Neural cell (in vitro differentiated cells): ENCODE measurements around the gene CMYA5. TPM values are rescaled to one million over a fixed set of nuclear protein-coding genes. Genes with fewer than 3 reads are reported as not detected.

Experiments used
- H2AFZ ChIP-seq: fragments of 200-600, 300-800 bp; sonication (generic), shearing (Covaris generic); 2 replicates; pipeline ENCODE4 v1.6.0; 2014; ENCODE audit warnings: low read depth, mild to moderate bottlenecking, antibody characterized with exemption, low read length, moderate library complexity
- H3F3A ChIP-seq: fragments of 200-600 bp; shearing (Covaris generic); 2 replicates; pipeline ENCODE4 v1.6.1; 2016; ENCODE audit warnings: mild to moderate bottlenecking, moderate library complexity, mixed read lengths, antibody characterized with exemption, low read length; ENCODE audit not compliant: insufficient read depth, poor library complexity, severe bottlenecking
- H3K27ac ChIP-seq: fragments of 200-600, 300-800 bp; sonication (generic), shearing (Covaris generic); 2 replicates; pipeline ENCODE4 v1.5.1; 2014; ENCODE audit warnings: mild to moderate bottlenecking, low read length, moderate library complexity
- H3K27me3 ChIP-seq: fragments of 300-800, 200-600 bp; sonication (generic), shearing (Covaris generic); 2 replicates; pipeline ENCODE4 v1.6.0; 2014; ENCODE audit warnings: mild to moderate bottlenecking, low read depth, low read length, moderate library complexity; ENCODE audit not compliant: insufficient read depth
- H3K36me3 ChIP-seq: fragments of 300-800, 200-600 bp; sonication (generic), shearing (Covaris generic); 2 replicates; pipeline ENCODE4 v1.5.1; 2014; ENCODE audit warnings: mild to moderate bottlenecking, antibody characterized with exemption, low read length, moderate library complexity; ENCODE audit not compliant: insufficient read depth
- H3K4me2 ChIP-seq: fragments of 300-800, 200-600 bp; sonication (generic), shearing (Covaris generic); 2 replicates; pipeline ENCODE4 v1.6.0; 2014; ENCODE audit warnings: mild to moderate bottlenecking, low read length
- H3K4me3 ChIP-seq: fragments of 300-800, 200-600 bp; sonication (generic), shearing (Covaris generic); 2 replicates; pipeline ENCODE4 v1.5.1; 2014; ENCODE audit warnings: mild to moderate bottlenecking, low read length, moderate library complexity
- H3K79me2 ChIP-seq: fragments of 200-600 bp; shearing (Covaris generic); replicated peaks from 2 replicates; pipeline ENCODE4 v1.6.0; 2014; ENCODE audit warnings: mild to moderate bottlenecking, low read length, moderate library complexity; ENCODE audit not compliant: insufficient read depth
- H3K9ac ChIP-seq: fragments of 300-800, 200-600 bp; sonication (generic), shearing (Covaris generic); 2 replicates; pipeline ENCODE4 v1.6.1; 2016; ENCODE audit warnings: mild to moderate bottlenecking, low read length, mixed read lengths
- H3K9me2 ChIP-seq: fragments of 200-600 bp; shearing (Covaris generic); 2 replicates; pipeline ENCODE4 v1.6.1; 2016; ENCODE audit warnings: mild to moderate bottlenecking, low read length, mixed read lengths; ENCODE audit not compliant: insufficient read depth
- H3K9me3 ChIP-seq: fragments of 200-600, 300-800 bp; sonication (generic), shearing (Covaris generic); 2 replicates; pipeline ENCODE4 v1.6.1; 2016; ENCODE audit warnings: mild to moderate bottlenecking, mixed run types, low read length, moderate library complexity, mixed read lengths
- H4K20me1 ChIP-seq: fragments of 200-600 bp; shearing (Covaris generic); 2 replicates; pipeline ENCODE4 v1.6.1; 2016; ENCODE audit warnings: mild to moderate bottlenecking, mixed run types; ENCODE audit not compliant: insufficient read depth
- CTCF ChIP-seq: fragments of 450-650 bp; IDR thresholded peaks from 2 replicates; pipeline ENCODE4 v1.5.1; 2014; ENCODE audit warnings: antibody characterized with exemption, mild to moderate bottlenecking, moderate library complexity; ENCODE audit not compliant: poor library complexity, severe bottlenecking
- EP300 ChIP-seq: fragments of 450-650 bp; conservative IDR thresholded peaks from 2 replicates; pipeline ENCODE4 v1.6.1; 2014; ENCODE audit warnings: antibody characterized with exemption, mild to moderate bottlenecking, moderate library complexity; ENCODE audit not compliant: poor library complexity, severe bottlenecking
- EZH2 ChIP-seq: fragments of 200-600, 300-800 bp; shearing (Covaris generic), sonication (generic); IDR thresholded peaks from 2 replicates; pipeline ENCODE4 v1.6.1; 2014; ENCODE audit warnings: antibody characterized with exemption, low read length, borderline replicate concordance, mild to moderate bottlenecking; ENCODE audit not compliant: insufficient read depth, poor library complexity, severe bottlenecking
- MXI1 ChIP-seq: fragments of 450-650 bp; conservative IDR thresholded peaks from 2 replicates; pipeline ENCODE4 v1.6.1; 2014; ENCODE audit warnings: antibody characterized with exemption, mild to moderate bottlenecking; ENCODE audit not compliant: poor library complexity, severe bottlenecking
- POLR2AphosphoS5 ChIP-seq: IDR thresholded peaks from 2 replicates; pipeline ENCODE4 v1.6.1; 2012
- RAD21 ChIP-seq: fragments of 450-650 bp; conservative IDR thresholded peaks from 2 replicates; pipeline ENCODE4 v1.6.1; 2014; ENCODE audit warnings: antibody characterized with exemption, mild to moderate bottlenecking, moderate library complexity
- REST ChIP-seq: IDR thresholded peaks from 2 replicates; pipeline ENCODE4 v1.6.1; 2012; ENCODE audit warnings: borderline replicate concordance
- SMC3 ChIP-seq: fragments of 450-650 bp; conservative IDR thresholded peaks from 2 replicates; pipeline ENCODE4 v1.6.1; 2014; ENCODE audit warnings: antibody characterized with exemption, mild to moderate bottlenecking, moderate library complexity; ENCODE audit not compliant: poor library complexity
- TAF1 ChIP-seq: IDR thresholded peaks from 2 replicates; pipeline ENCODE4 v1.6.1; 2012; ENCODE audit warnings: low read depth
- polyA plus RNA-seq: library from polyadenylated mRNA; depleted of rRNA; stranded (reverse); fragments of >200 nt; gene quantifications from 2 replicates; pipeline ENCODE4 v1.2.3, GENCODE V29; 2014

Gene CMYA5
- polyA plus RNA-seq, 1 donor from 2014 or later, result 0.30 TPM

GRCh38 chr5:79845448-79846197, 156.0 kb downstream of the CMYA5 start:
- Histone ChIP-seq H2AFZ (no peak overlapping the region), H3F3A (no peaks in the 10 kb centered on the region), H3K9ac (no peak overlapping the region), H3K36me3 (no peaks in the 10 kb centered on the region), H3K27ac (no peak overlapping the region), H3K27me3 (no peaks in the 10 kb centered on the region), H3K4me2 (no peak overlapping the region), H3K9me3 (no peaks in the 10 kb centered on the region), H3K4me3 (no peak overlapping the region), H3K9me2 (no peaks in the 10 kb centered on the region), H3K79me2 (no peaks in the 10 kb centered on the region), H4K20me1 (no peaks in the 10 kb centered on the region)
- TF ChIP-seq TAF1 (no peak), REST (no peak), SMC3 (no peak), RAD21 (no peak), EP300 (no peak), EZH2 (no peak), CTCF (no peak), MXI1 (no peak), POLR2AphosphoS5 (no peak)

GRCh38 chr5:79846198-79846521, 156.5 kb downstream of the CMYA5 start:
- Histone ChIP-seq H3K27me3 (no peaks in the 10 kb centered on the region), H4K20me1 (no peaks in the 10 kb centered on the region), H3K36me3 (no peaks in the 10 kb centered on the region), H3K9me3 (no peaks in the 10 kb centered on the region), H3K79me2 (no peaks in the 10 kb centered on the region), H3K9me2 (no peaks in the 10 kb centered on the region), H3K27ac (no peak overlapping the region), H3K4me2 (no peak overlapping the region), H3F3A (no peaks in the 10 kb centered on the region), H3K4me3 (no peak overlapping the region), H3K9ac (no peak overlapping the region), H2AFZ (no peak overlapping the region)
- no peak for TF ChIP-seq POLR2AphosphoS5
- TF ChIP-seq EP300, result no peak
- no peak for TF ChIP-seq SMC3
- TF ChIP-seq TAF1, result no peak
- TF ChIP-seq EZH2, result no peak
- TF ChIP-seq RAD21, result no peak
- TF ChIP-seq REST, result no peak
- no peak for TF ChIP-seq CTCF
- no peak for TF ChIP-seq MXI1
